ENCODE data around the gene NMS.

Gene NMS

GRCh38 chr2:100483895-100484294 is 13.6 kb downstream of the NMS start:
- H3K4me3 ChIP-seq (ENCODE audit: control insufficient read depth, low read depth, low read length): no peak overlapping the region
- TF ChIP-seq, protein P1, sequence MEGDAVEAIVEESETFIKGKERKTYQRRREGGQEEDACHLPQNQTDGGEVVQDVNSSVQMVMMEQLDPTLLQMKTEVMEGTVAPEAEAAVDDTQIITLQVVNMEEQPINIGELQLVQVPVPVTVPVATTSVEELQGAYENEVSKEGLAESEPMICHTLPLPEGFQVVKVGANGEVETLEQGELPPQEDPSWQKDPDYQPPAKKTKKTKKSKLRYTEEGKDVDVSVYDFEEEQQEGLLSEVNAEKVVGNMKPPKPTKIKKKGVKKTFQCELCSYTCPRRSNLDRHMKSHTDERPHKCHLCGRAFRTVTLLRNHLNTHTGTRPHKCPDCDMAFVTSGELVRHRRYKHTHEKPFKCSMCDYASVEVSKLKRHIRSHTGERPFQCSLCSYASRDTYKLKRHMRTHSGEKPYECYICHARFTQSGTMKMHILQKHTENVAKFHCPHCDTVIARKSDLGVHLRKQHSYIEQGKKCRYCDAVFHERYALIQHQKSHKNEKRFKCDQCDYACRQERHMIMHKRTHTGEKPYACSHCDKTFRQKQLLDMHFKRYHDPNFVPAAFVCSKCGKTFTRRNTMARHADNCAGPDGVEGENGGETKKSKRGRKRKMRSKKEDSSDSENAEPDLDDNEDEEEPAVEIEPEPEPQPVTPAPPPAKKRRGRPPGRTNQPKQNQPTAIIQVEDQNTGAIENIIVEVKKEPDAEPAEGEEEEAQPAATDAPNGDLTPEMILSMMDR (IDR thresholded peaks at IDR 0.05; ENCODE audit: control insufficient read depth, insufficient read depth, low read depth, low read length, missing control alignments): no peak
- DNase-seq (ENCODE audit: low read depth): no peak

GRCh38 chr2:100484390-100484789 is 14.1 kb downstream of the NMS start:
- no peak for DNase-seq (ENCODE audit: low read depth)
- TF ChIP-seq, protein P1 (IDR thresholded peaks at IDR 0.05; ENCODE audit: control insufficient read depth, insufficient read depth, low read depth, low read length, missing control alignments): no peak
- H3K4me3 ChIP-seq (ENCODE audit: control insufficient read depth, low read depth, low read length): no peak overlapping the region

DNA sequence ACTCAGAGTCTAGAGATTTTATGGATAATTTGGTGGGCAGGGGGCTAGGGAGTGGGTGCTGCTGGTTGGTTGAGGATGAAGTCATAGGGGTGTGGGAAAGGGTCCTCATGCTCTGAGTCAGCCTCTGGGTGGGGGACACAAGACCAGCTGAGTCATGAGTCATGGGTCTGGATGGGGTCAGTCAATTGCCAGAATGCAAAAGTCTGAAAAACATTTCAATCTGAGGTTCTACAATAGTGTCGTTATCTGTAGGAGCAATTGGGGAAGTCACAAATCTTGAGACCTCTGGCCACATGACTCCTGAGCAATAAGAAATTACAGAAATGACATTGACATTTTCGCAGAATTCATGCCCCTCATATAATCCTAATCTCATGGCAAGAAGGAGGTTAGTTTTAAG is 15.1 kb downstream of the NMS start:
- DNase-seq (ENCODE audit: low read depth): no peak
- no peak overlapping the region for H3K4me3 ChIP-seq (ENCODE audit: control insufficient read depth, low read depth, low read length)
- TF ChIP-seq, protein P1 (IDR thresholded peaks at IDR 0.05; ENCODE audit: control insufficient read depth, insufficient read depth, low read depth, low read length, missing control alignments): no peak

GRCh38 chr2:100494712-100495111 is 24.4 kb downstream of the NMS start:
- no peak for DNase-seq (ENCODE audit: low read depth)
- TF ChIP-seq, protein P1 (IDR thresholded peaks at IDR 0.05; ENCODE audit: control insufficient read depth, insufficient read depth, low read depth, low read length, missing control alignments): no peak
- no peak overlapping the region for H3K4me3 ChIP-seq (ENCODE audit: control insufficient read depth, low read depth, low read length)

DNA sequence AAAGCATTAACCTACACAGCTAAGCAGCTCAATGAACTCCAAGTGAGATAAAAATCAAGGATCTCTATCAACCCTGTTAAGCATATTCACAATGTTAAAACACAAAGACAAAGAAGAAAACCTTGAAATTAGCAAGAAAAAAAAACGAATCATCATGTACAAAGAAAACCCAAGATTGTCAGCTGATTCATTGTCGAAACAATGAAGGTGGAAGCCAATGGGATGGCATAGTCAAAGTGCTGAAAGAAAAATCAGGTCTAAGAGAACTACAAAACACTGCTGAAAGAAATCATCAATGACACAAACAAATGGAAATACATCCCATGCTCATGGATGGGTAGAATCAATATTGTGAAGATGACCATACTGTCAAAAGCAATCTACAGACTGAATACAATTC is 32.5 kb downstream of the NMS start:
- no peak overlapping the region for H3K4me3 ChIP-seq (ENCODE audit: control insufficient read depth, low read depth, low read length)
- no peak for DNase-seq (ENCODE audit: low read depth)
- TF ChIP-seq, protein P1 (IDR thresholded peaks at IDR 0.05; ENCODE audit: control insufficient read depth, insufficient read depth, low read depth, low read length, missing control alignments): no peak

GRCh38 chr2:100504542-100504941 is 34.3 kb downstream of the NMS start:
- no peak for DNase-seq (ENCODE audit: low read depth)
- TF ChIP-seq, protein P1 (IDR thresholded peaks at IDR 0.05; ENCODE audit: control insufficient read depth, insufficient read depth, low read depth, low read length, missing control alignments): no peak

DNA sequence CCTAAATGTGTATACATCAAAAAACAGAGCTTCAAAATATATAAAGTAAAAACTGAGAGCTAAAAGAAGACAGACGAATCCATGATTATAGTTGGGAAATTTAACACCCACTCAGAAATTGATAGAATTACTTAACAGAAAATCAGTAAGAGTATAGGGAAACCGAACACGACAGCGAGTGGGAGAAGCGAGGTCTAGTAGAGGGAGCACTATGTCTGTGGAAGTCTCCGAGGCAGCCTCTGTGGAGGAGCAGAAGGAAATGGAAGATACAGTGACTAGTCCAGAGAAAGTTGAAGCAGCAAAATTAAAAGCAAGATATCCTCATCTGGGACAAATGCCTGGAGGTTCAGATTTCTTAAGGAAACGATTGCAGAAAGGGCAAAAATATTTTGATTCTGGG is 38.8 kb downstream of the NMS start:
- no peak for DNase-seq (ENCODE audit: low read depth)
- H3K4me3 ChIP-seq (ENCODE audit: control insufficient read depth, low read depth, low read length): no peak overlapping the region
- TF ChIP-seq, protein P1 (IDR thresholded peaks at IDR 0.05; ENCODE audit: control insufficient read depth, insufficient read depth, low read depth, low read length, missing control alignments): no peak

More at GRCh38 chr2:100504542-100504941, 34.3 kb downstream of the NMS start:
- no peak overlapping the region for H3K4me3 ChIP-seq (ENCODE audit: control insufficient read depth, low read depth, low read length)

All from AG09309 (cell line).